GM19328 (cell line): ENCODE results near the gene GALNT18.

Source experiments
- ATAC-seq: cut with Tn5 transposase; IDR thresholded peaks from one replicate; pipeline ENCODE4 v1.9.1; 2021; ENCODE audit warnings: mild to moderate bottlenecking, moderate library complexity; ENCODE audit not compliant: unreplicated experiment

Gene GALNT18

GRCh38 chr11:11318461-11318860 lies 303.3 kb downstream of the GALNT18 start:
- no peak for ATAC-seq

GRCh38 chr11:11316651-11317230 lies 305.1 kb downstream of the GALNT18 start:
- ATAC-seq = no peak

- no peak for ATAC-seq
These were observed 307.7 kb downstream of the GALNT18 start for GRCh38 chr11:11313902-11314692.

- ATAC-seq = no peak
These were observed 308.4 kb downstream of the GALNT18 start for GRCh38 chr11:11313426-11313825.

- ATAC-seq = no peak
These were observed 309.1 kb downstream of the GALNT18 start for GRCh38 chr11:11312738-11313137.

GRCh38 chr11:11311169-11311568 lies 310.6 kb downstream of the GALNT18 start:
- no peak for ATAC-seq

- ATAC-seq = no peak
These were observed 311.9 kb downstream of the GALNT18 start for GRCh38 chr11:11309906-11310305.

GRCh38 chr11:11308249-11308648 lies 313.6 kb downstream of the GALNT18 start:
- ATAC-seq = no peak

GRCh38 chr11:11306855-11307254 lies 314.9 kb downstream of the GALNT18 start:
- ATAC-seq = no peak

- ATAC-seq = no peak
These were observed 317.3 kb downstream of the GALNT18 start for GRCh38 chr11:11304550-11304949.

GRCh38 chr11:11302565-11302964 lies 319.2 kb downstream of the GALNT18 start:
- ATAC-seq = no peak

- no peak for ATAC-seq
These were observed 320.6 kb downstream of the GALNT18 start for GRCh38 chr11:11301212-11301611.

GRCh38 chr11:11297578-11297977 lies 324.2 kb downstream of the GALNT18 start:
- ATAC-seq = no peak

- ATAC-seq = no peak
These were observed 325.4 kb downstream of the GALNT18 start for GRCh38 chr11:11296434-11296833.

- no peak for ATAC-seq
These were observed 327.3 kb downstream of the GALNT18 start for GRCh38 chr11:11294551-11294855.

GRCh38 chr11:11293798-11294550 lies 327.8 kb downstream of the GALNT18 start:
- ATAC-seq = no peak

GRCh38 chr11:11292839-11293238 lies 329.0 kb downstream of the GALNT18 start:
- ATAC-seq = no peak

- no peak for ATAC-seq
These were observed 330.5 kb downstream of the GALNT18 start for GRCh38 chr11:11291041-11292015.

GRCh38 chr11:11290354-11290753 lies 331.5 kb downstream of the GALNT18 start:
- ATAC-seq = no peak

GRCh38 chr11:11289669-11290068 lies 332.1 kb downstream of the GALNT18 start:
- no peak for ATAC-seq
